ENCODE data around the gene ZNF768. TPM values are rescaled to one million over a fixed set of nuclear protein-coding genes. Genes with fewer than 3 reads are reported as not detected.

Gene ZNF768
- total RNA-seq, 2 donors from 2014 or later, result 25.0 to 36.3 TPM

DNA sequence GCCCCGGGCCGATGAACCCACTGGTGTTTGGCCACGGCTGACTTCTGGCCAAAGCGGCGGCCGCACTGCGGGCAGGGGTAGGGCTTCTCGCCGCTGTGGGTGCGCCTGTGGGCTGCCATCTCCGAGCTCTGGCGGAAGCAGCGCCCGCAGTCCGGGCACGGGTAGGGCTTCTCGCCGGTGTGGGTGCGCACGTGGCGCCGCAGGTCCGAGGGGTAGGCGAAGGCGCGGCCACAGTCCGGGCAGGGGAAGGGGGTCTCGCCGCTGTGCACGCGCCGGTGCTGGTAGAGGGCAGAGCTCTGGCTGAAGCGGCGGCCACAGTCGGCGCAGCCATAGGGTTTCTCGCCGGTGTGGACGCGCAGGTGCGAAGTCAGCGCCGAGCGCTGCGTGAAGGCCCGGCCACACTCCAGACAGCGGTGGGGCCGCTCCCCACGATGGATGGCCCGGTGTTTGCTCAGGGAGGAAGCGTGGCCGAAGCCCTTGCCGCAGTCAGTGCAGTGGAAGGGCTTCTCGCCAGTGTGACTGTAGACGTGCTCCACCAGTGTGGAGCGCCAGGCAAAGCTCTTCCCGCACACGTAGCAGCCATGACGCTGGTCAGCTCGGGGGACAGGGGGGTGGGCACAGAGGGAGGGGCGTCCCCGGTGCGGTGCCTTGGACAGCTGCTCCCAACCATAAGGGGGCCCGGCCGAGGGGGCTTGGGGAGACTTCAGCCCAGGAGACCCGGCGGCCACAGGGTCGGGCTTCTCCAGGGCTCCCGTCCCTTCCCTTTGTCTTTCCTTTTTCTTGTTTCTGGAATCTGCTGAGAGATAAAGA is 29.2 kb upstream of the ZNF768 start:
- TF ChIP-seq, protein P1, sequence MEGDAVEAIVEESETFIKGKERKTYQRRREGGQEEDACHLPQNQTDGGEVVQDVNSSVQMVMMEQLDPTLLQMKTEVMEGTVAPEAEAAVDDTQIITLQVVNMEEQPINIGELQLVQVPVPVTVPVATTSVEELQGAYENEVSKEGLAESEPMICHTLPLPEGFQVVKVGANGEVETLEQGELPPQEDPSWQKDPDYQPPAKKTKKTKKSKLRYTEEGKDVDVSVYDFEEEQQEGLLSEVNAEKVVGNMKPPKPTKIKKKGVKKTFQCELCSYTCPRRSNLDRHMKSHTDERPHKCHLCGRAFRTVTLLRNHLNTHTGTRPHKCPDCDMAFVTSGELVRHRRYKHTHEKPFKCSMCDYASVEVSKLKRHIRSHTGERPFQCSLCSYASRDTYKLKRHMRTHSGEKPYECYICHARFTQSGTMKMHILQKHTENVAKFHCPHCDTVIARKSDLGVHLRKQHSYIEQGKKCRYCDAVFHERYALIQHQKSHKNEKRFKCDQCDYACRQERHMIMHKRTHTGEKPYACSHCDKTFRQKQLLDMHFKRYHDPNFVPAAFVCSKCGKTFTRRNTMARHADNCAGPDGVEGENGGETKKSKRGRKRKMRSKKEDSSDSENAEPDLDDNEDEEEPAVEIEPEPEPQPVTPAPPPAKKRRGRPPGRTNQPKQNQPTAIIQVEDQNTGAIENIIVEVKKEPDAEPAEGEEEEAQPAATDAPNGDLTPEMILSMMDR (IDR thresholded peaks at IDR 0.05), result no peak
- no peak overlapping the region for H3K4me3 ChIP-seq
- no peaks in the 10 kb centered on the region for H3K9me3 ChIP-seq
- no peak overlapping the region for H3K27ac ChIP-seq
- peaks cover 22% of the 10 kb centered on the region for H3K36me3 ChIP-seq
- ATAC-seq (ENCODE audit: insufficient number of reproducible peaks, low FRiP score, low read depth), result no peak
- no peak for DNase-seq (ENCODE audit: low spot score)
- peaks cover 5 to 17% of the 10 kb centered on the region in 2 donors for H3K4me1 ChIP-seq (ENCODE audit: control insufficient read depth in 1 of 2, low read depth in 2 of 2)
- no peaks in the 10 kb centered on the region for H3K27me3 ChIP-seq (replicated peaks; ENCODE audit: insufficient read depth)

DNA sequence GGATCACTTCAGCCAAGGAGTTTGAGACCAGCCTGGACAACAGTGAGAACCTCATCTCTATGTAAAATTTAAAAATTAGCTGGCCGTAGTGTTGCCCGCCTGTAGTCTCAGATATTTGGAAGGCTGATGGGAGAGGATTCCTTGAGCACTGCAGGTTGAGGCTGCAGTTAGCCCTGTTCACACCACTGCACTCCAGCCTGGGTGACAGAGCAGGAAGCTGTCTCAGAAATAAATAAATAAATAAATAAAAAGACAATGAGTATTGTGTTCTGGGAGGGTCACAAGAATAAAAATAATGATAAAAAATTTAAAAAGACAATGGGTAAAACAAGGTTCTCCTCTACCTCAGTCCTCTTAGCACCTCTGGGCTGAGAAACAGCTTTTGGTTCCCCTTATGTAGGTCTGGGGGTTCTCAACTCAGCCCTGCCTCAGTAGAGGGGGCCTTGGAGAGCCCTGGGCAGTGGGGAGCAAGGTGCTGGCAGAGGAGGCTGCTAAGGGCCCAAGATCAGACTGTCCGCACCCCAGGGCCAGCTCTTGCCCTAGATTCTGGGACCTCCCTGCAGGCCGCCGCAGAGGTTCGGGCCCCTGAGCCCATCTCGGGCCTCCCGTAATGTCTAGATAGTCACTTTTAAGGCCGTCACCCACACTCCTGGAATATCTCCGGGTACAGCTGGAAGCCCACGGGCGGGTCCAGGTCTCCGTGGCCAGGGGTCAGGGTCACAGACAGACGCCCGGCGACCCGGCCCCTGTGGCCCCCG is 28.4 kb upstream of the ZNF768 start:
- TF ChIP-seq, protein P1 (IDR thresholded peaks at IDR 0.05), result no peak
- DNase-seq (ENCODE audit: low spot score), result no peak

DNA sequence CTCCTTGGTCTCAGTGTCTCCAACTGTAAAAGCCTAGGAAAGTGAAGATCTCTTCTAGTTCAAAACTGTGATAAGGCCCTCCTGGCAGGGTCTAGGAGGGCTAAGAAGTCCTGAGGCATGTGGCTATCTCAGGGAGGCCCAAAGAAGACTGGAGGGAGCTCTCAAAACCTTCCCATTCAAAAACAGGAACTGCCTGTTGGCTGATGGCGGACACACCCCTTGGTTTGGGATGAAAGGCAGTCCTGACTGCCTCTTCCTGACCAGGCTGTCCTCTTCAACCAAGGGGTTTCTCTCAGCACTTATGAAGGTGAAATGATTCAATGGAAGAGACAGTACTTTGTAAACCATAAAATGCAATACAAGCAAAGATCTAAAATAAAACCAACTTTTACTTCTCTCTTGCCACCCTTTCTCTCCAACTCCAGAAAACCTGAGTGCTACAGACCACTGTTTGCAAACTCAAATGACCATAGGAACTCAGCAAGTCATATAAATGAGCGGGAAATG is 27.1 kb upstream of the ZNF768 start:
- no peak for DNase-seq (ENCODE audit: low spot score)
- no peak for ATAC-seq (ENCODE audit: insufficient number of reproducible peaks, low FRiP score, low read depth)
- TF ChIP-seq, protein P1 (IDR thresholded peaks at IDR 0.05), result no peak

More for the DNA sequence above, 28.4 kb upstream of the ZNF768 start:
- peaks cover 22% of the 10 kb centered on the region for H3K36me3 ChIP-seq
- no peak overlapping the region for H3K4me3 ChIP-seq
- H3K27ac ChIP-seq, result no peak overlapping the region
- ATAC-seq (ENCODE audit: insufficient number of reproducible peaks, low FRiP score, low read depth), result no peak
- no peaks in the 10 kb centered on the region for H3K27me3 ChIP-seq (replicated peaks; ENCODE audit: insufficient read depth)
- H3K9me3 ChIP-seq, result no peaks in the 10 kb centered on the region
- H3K4me1 ChIP-seq (ENCODE audit: control insufficient read depth in 1 of 2, low read depth in 2 of 2), result peaks cover 5 to 17% of the 10 kb centered on the region in 2 donors

DNA sequence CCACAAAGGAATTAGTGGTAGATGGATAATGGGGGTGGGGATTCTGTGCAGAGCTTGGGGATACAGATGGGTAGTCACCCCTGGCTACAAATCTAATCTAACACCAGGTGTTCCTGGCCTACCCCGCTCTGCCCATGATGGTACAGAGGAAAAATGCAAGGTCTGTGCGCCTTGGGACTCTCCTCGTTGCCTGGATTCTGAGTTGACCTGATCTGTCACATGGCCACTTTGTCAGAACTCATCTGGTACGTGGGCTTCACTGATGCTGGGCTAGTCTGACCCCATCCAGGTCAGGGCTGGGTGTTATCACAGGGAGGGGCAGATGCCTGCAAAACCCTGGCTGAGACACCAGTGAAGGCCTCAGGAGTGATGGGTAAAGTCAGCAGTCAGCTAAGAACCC is 26.6 kb upstream of the ZNF768 start:
- Histone ChIP-seq H3K4me1 (ENCODE audit: control insufficient read depth in 1 of 2, low read depth in 2 of 2) (peaks cover 5 to 17% of the 10 kb centered on the region in 2 donors), H3K4me3 (no peak overlapping the region), H3K36me3 (peaks cover 22% of the 10 kb centered on the region), H3K27me3 (replicated peaks; ENCODE audit: insufficient read depth) (no peaks in the 10 kb centered on the region), H3K27ac (no peak overlapping the region), H3K9me3 (no peaks in the 10 kb centered on the region)
- ATAC-seq (ENCODE audit: insufficient number of reproducible peaks, low FRiP score, low read depth) (no peak), DNase-seq (ENCODE audit: low spot score) (no peak)
- TF ChIP-seq, protein P1 (IDR thresholded peaks at IDR 0.05), result no peak

More for the DNA sequence above, 27.1 kb upstream of the ZNF768 start:
- Histone ChIP-seq H3K27me3 (replicated peaks; ENCODE audit: insufficient read depth) (no peaks in the 10 kb centered on the region), H3K9me3 (no peaks in the 10 kb centered on the region), H3K27ac (no peak overlapping the region), H3K4me1 (ENCODE audit: control insufficient read depth in 1 of 2, low read depth in 2 of 2) (peaks cover 5 to 17% of the 10 kb centered on the region in 2 donors), H3K36me3 (peaks cover 22% of the 10 kb centered on the region), H3K4me3 (no peak overlapping the region)

DNA sequence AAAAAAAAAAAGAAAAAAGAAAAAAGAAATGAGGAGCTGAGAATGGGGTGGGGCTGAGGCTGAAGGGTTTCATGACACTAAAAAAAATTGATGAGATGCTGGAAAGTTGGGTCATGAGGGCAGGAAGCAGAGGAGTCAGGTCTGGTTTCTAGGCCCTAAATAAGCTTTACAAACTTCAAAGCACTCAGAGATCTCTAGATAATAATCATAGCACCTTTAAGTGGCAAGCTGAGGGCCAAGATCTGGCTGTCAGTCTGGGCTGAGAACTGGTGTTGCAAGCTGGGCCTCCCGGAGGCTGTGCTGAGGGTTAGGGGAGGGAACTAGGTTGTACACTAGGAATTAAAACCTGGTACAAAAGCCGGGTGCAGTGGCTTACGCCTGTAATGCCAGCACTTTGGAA is 25.4 kb upstream of the ZNF768 start:
- H3K4me1 ChIP-seq (ENCODE audit: control insufficient read depth in 1 of 2, low read depth in 2 of 2), result peaks cover 0 to 8% of the 10 kb centered on the region in 2 donors
- no peak overlapping the region for H3K4me3 ChIP-seq
- TF ChIP-seq, protein P1 (IDR thresholded peaks at IDR 0.05), result no peak
- H3K27me3 ChIP-seq (replicated peaks; ENCODE audit: insufficient read depth), result no peaks in the 10 kb centered on the region
- no peak overlapping the region for H3K27ac ChIP-seq
- no peak for ATAC-seq (ENCODE audit: insufficient number of reproducible peaks, low FRiP score, low read depth)
- no peaks in the 10 kb centered on the region for H3K9me3 ChIP-seq
- peaks cover 22% of the 10 kb centered on the region for H3K36me3 ChIP-seq
- no peak for DNase-seq (ENCODE audit: low spot score)

All from thoracic aorta (tissue), 2 donors.